HG03159 (cell line): ENCODE measurements around the gene CDC40.
"Not testable (repeated sequence)": the region's sequence is repeated elsewhere in the genome, so short reads cannot be mapped to it uniquely, and the experiment has no call there.

Source experiments
- ATAC-seq: cut with Tn5 transposase; IDR thresholded peaks from one replicate; pipeline ENCODE4 v1.9.1; 2021; ENCODE audit warnings: mild to moderate bottlenecking, moderate library complexity; ENCODE audit not compliant: unreplicated experiment

CDC40 gene

DNA sequence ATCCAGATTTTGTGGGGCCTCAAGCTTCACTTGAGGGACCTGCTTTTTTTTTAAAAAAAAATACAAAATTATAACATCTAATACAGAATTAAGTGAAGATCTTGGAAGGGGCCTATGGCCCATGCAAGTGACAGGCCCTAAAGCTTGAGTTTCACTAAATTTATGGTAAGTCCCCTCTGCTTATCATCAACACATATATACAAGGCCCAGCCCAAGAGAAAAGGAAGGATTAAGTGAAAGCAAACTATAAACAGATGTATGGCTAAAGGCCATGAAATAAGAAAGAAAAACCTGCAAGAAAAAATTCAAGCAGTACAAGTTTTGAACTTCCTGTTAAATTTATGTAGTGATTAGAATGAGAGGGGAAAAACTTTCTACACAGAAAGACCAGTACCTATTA lies 86.8 kb downstream of the CDC40 start:
- ATAC-seq = no peak

- ATAC-seq = no peak
These were observed 89.4 kb downstream of the CDC40 start for GRCh38 chr6:110269623-110270022.

GRCh38 chr6:110270165-110270564 lies 89.9 kb downstream of the CDC40 start:
- no peak for ATAC-seq

DNA sequence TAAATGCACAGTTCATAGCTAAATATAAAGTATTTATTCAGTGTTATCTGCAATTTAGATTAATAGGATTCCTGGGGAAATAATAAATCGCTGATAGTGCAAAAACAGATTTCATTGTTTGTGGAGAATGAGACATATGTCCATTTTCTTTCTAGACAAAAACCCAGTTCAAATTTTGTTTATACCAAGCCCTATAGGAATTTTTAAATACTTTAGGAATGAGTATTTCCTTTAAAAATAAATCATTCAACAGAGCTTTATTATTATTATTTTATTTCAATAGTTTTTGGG lies 91.5 kb downstream of the CDC40 start:
- ATAC-seq = no peak

- ATAC-seq = not testable (repeated sequence)
These were observed 92.6 kb downstream of the CDC40 start for GRCh38 chr6:110272781-110273180.

DNA sequence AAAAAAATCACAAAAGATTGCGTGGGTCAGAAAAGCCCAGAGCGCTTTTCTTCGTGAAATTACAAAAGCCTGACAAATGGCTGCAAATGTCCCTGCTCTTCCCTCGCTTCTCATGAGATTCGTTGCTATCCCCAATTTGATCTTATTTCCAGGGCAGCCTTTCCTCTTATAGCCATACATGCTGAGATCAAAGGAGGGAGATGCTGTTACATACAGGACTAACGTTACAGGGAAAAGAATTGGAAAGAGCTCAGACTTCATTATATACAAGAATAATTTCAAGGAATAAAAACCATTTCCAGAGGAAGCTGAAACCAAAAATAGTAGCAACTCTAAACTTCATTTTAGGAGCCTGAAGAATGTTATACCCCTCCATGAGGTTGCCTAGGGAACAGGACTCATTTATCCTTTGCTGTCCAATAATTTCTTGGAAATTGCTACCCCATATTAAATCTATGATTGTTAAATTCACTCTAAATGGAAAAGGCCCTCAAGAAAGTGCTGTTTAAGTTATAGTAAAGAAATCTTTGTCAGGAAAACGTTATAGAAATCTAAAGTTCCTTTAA lies 97.0 kb downstream of the CDC40 start:
- ATAC-seq = no peak
